Midbrain (tissue), 1 donor: Measurements from ENCODE around the gene BABAM2.
"Not testable (repeated sequence)": the region's sequence is repeated elsewhere in the genome, so short reads cannot be mapped to it uniquely, and the experiment has no call there.

ENCODE experiments used
- DNase-seq: peaks from one replicate; lab custom pipeline; 2025; lab: John Stamatoyannopoulos, UW

BABAM2 gene

GRCh38 chr2:28360718-28361293, 470.3 kb downstream of the BABAM2 start:
- no peak for DNase-seq

- no peak for DNase-seq
Measured at GRCh38 chr2:28361991-28362710, 471.6 kb downstream of the BABAM2 start.

GRCh38 chr2:28362991-28363521, 472.5 kb downstream of the BABAM2 start:
- no peak for DNase-seq

GRCh38 chr2:28363686-28364280, 473.3 kb downstream of the BABAM2 start:
- DNase-seq: no peak

GRCh38 chr2:28364610-28365009, 474.1 kb downstream of the BABAM2 start:
- no peak for DNase-seq

- no peak for DNase-seq
Measured at GRCh38 chr2:28365158-28365557, 474.6 kb downstream of the BABAM2 start.

GRCh38 chr2:28366149-28366495, 475.6 kb downstream of the BABAM2 start:
- DNase-seq: no peak

- DNase-seq: no peak
Measured at GRCh38 chr2:28366496-28367282, 476.2 kb downstream of the BABAM2 start.

GRCh38 chr2:28367667-28368356, 477.3 kb downstream of the BABAM2 start:
- DNase-seq: no peak

- no peak for DNase-seq
Measured at GRCh38 chr2:28368357-28368798, 477.8 kb downstream of the BABAM2 start.

GRCh38 chr2:28369358-28369757, 478.8 kb downstream of the BABAM2 start:
- DNase-seq: no peak

GRCh38 chr2:28370354-28370753, 479.8 kb downstream of the BABAM2 start:
- no peak for DNase-seq

- not testable (repeated sequence) for DNase-seq
Measured at GRCh38 chr2:28371728-28372127, 481.2 kb downstream of the BABAM2 start.

GRCh38 chr2:28373854-28374253, 483.3 kb downstream of the BABAM2 start:
- DNase-seq: no peak

- no peak for DNase-seq
Measured at GRCh38 chr2:28374331-28374730, 483.8 kb downstream of the BABAM2 start.

- no peak for DNase-seq
Measured at GRCh38 chr2:28375236-28375635, 484.7 kb downstream of the BABAM2 start.

- no peak for DNase-seq
Measured at GRCh38 chr2:28375742-28376631, 485.5 kb downstream of the BABAM2 start.

- DNase-seq: no peak
Measured at GRCh38 chr2:28377195-28377816, 486.8 kb downstream of the BABAM2 start.

GRCh38 chr2:28377984-28378678, 487.6 kb downstream of the BABAM2 start:
- no peak for DNase-seq
